HK-2 (cell line): ENCODE data around the gene IQSEC1.

Experiments used
- DNase-seq: peaks from one replicate; pipeline ENCODE4 v3.0.0-alpha.2; 2018; ENCODE audit not compliant: unreplicated experiment

Gene IQSEC1

DNA sequence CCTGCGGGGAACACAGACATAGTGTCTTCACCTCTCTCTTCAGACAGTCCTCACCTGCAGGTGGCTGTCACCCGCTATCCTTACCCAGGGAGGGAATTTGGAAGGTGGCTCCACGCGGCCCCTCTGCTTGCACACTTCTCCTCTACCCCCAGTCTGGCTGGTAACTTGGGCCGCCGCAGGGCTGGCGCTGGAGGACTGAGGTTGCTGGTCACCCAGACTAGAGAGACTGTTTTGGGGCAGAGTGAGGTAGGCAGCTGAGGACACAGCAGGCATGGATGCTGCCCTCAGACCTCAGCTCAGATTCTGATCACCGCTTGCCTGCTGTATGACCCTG, 12.6 kb upstream of the IQSEC1 start:
- DNase-seq: no peak

- no peak for DNase-seq
Observed at GRCh38 chr3:13085081-13085845, 12.0 kb upstream of the IQSEC1 start.

GRCh38 chr3:13083898-13084297, 10.7 kb upstream of the IQSEC1 start:
- DNase-seq: no peak

- DNase-seq: no peak
Observed at GRCh38 chr3:13083254-13083653, 10.0 kb upstream of the IQSEC1 start.

GRCh38 chr3:13082677-13083076, 9.4 kb upstream of the IQSEC1 start:
- no peak for DNase-seq

DNA sequence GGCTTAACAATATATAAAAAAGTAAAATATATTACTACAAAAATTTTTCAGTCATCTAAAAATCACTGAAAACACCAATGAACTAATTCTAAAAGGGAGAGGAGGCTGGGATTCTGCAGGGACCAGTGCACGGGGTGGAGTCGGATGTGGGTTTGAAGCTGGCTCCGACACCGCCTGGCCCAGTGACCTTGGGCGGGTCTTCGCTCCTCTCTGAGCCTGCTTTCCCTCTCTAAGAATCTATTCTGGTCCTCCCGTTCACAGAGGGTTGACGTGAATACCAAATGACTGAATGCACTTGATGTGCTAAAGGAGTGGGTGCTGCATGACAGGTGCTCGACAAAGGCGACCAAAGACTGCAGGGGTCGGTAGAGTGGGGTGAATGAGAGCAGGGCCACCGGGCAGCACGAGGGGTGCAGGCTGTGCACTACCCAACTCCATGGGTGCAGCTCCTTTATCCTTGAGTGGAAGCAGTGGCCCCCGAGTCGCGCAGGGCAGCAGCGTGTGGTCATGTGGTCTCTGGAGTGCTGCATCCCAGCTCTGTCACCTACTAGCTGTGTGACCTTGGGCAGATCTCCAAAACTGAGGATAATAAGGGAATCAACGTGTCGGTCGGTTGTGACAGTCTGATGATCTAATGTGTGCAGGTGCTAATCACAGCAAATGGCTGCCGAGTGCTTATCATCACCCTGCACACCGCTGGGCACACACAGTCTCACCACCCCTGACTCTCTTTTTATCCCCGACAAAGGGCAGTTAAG, 8.6 kb upstream of the IQSEC1 start:
- no peak for DNase-seq

DNA sequence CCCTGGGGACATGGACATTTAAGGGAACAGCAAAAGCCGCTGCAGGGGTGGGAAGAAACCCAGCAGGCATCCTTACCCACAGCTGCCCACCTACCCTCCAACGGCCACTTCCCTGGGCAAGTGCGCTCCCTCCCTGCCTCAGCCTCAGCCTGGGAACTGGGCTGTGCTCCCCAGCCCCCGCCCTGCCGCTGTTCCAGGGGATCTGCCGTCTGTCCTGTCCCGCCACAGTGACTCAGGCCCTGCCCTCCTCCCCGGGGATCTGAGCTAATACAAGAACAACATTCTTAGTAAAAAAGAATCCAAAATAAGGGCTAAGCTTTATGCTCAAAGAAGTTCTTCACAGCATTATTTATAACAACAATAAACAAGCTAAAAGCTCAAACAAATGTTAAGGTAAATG, 7.4 kb upstream of the IQSEC1 start:
- no peak for DNase-seq

DNA sequence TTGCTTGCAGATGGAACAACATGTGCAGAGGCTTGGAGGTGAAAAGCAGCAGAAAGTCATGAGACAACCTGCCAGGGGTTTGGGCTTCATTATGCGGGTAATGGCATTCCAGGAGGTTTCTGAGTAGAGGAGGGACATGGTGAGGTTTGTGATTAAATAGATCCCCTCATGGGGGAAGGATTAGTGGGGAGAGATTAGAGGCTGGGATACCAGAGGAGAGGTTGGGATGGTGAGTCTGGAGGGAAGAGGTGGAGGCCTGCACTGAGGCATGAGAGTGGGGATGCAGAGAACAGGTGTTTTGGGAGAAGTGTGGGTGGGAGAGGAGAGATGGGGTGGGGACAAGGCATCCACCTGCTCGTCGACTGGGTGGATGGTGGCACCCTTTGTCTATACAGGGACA, 6.8 kb upstream of the IQSEC1 start:
- no peak for DNase-seq

GRCh38 chr3:13079510-13079909, 6.3 kb upstream of the IQSEC1 start:
- DNase-seq: no peak

- no peak for DNase-seq
Observed at GRCh38 chr3:13079051-13079450, 5.8 kb upstream of the IQSEC1 start.

DNA sequence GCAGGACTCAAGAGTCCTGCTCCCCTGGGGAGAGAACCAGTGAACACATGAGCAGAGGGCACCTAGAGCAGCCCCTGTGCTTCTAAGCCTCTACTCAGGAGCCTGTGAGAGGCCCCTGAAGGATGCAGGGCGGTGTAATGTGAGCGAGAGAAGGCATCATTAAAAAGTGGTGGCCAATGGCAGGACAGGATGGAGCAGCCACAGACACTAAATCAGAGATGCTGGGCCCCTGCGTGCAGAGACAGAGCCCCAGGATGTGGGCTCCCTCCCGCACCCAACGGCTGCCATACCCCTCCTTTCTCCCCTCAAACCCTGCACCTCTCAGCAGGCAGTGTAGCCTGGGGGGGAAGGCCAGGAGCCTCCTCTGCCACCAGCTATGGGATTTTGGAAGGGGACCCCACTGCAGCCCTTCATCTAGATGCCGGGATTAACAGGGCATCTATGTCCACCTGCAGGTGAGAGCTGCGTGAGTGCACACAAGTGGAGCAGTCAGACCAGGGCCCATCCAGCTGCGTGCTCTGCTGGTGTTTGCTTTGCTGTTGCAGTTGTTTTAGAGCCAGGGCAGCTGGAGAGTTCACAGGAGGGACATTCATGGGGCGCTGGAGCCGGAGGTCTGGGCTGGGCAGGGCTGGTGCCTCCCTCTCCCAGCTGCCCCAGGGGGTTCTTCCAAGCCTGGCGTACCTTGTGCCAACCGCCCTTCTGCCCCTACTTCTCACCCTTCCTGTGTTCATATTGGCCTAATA, 5.1 kb upstream of the IQSEC1 start:
- DNase-seq: no peak

DNA sequence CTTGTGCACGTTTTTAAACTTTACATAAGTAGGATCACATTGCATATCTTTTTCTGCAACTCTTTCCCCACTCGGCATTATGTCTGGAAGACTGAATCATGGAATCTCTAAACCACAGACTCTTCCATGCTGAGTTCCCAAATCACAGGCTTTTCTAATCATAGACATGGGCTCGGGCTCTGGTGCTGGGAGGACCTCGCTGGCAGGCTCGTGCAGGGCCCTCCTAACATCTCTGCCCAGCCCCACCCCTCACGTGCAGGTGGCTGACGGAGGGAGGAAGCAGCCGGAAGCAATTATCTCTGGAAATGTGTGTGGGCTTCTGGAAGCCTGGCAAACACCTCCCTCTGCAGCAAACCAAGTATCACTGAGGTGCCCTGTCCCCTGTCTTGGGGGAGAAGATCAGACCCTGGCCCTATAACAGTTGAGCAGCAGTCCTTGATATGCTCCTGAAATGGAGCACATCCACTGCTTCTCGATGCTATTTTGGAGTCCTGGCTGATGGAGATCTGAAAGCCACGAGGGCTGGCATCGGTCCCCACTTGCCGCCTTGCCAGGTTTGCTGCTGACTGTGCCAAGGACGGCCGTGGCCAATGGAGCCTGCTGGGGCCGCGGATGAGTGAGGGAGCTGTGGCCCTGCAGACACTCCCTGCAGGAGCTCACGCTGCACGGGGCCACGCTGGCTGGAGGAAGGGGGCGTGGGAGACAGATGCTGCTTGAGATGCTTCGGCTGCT, 4.4 kb upstream of the IQSEC1 start:
- no peak for DNase-seq

GRCh38 chr3:13075986-13076654, 2.9 kb upstream of the IQSEC1 start:
- DNase-seq: no peak

GRCh38 chr3:13075318-13075717, 2.1 kb upstream of the IQSEC1 start:
- DNase-seq: no peak

DNA sequence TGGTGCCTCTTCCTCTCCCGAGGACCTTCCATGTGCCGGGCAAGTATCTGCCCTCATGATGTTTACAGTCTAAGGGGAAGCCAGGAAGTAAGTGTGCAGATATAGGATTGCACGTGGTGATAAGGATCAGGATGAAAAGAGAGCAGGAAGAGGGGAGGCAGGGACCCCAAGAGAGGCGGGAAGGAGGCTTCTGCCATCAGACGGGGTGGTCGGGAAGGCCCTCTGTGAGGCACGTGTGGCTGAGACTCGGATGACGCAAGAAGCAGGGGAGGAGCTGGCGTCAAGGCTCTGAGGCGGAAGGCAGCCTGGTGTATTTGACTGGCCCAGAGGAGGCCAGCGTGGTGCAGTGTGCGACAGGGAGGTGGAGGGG, 762 bp upstream of the IQSEC1 start:
- DNase-seq: no peak

GRCh38 chr3:13072600-13073325, 466 bp downstream of the IQSEC1 start:
- no peak for DNase-seq

- DNase-seq: no peak
Observed at GRCh38 chr3:13072239-13072599, 1.0 kb downstream of the IQSEC1 start.

DNA sequence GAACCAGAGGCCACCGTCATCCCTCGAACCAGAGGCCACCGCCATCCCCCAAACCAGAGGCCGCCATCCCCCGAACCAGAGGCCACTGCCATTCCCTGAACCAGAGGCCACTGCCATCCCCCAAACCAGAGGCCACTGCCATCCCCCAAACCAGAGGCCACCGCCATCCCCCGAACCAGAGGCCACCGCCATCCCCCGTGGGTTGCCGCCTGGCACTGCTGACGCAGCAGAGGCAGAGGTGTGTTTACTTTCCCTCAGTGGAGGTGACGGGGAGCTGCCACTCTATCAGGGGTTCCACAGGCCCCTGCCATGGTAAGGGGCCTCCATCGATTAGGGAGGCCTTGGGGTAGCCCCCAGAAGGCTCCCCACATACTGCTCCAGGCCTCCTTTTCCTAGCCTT, 1.5 kb downstream of the IQSEC1 start:
- DNase-seq: no peak

DNA sequence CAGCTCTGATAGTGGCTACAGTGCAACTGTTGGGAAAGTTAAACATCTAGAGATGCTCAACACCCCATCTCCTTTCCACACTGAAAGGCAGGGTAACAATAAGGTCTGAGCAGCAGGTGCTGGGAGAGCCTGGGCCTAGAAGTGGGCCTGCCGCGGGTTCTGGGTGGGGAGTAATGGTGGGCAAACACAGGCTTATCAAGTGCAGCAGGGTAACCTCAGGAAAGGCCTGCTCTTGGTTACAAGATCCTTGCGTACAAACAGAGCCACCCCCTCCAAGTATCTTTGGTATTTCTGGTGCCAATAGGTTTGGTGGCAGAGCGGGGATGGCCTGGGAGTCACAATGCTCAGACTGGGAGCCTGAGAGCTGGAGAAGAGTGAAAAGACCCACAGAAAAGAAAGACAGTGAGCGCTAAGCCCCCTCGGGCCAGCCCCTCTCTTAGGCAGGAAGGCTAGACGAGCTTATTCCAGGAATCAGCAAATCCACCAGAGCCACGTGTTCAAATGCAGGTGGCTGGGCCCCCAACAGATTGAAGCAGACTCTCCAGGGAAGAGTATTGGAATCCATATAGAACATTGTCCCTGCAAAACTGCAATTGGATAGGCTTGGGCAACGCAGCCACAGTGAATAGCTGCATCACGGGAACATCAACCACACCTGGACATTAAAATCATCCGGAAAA, 2.7 kb downstream of the IQSEC1 start:
- no peak for DNase-seq

GRCh38 chr3:13069495-13069894, 3.7 kb downstream of the IQSEC1 start:
- DNase-seq: no peak
